T-helper 1 cell treated with Interleukin-12 subunit alpha and Interleukin-12 subunit beta and Interleukin-4 antibody, amounts not matched to agents 30 μg/mL and 1 μg/mL, for 36 hours (primary cell): Measurements from ENCODE around the gene F11.
"Not testable (repeated sequence)": the region's sequence is repeated elsewhere in the genome, so short reads cannot be mapped to it uniquely, and the experiment has no call there.

Source experiments
- H3K27ac Mint-ChIP-seq: one replicate; pipeline ENCODE4 v1.8.0; 2021; ENCODE audit warnings: mild to moderate bottlenecking, mixed read lengths
- H3K27me3 Mint-ChIP-seq: one replicate; pipeline ENCODE4 v1.8.0; 2021; ENCODE audit warnings: low read depth, mixed read lengths
- H3K36me3 Mint-ChIP-seq: one replicate; pipeline ENCODE4 v1.8.0; 2021; ENCODE audit warnings: low read depth, mixed read lengths
- H3K4me1 Mint-ChIP-seq: one replicate; pipeline ENCODE4 v1.8.0; 2021; ENCODE audit warnings: low read depth, mixed read lengths
- H3K4me3 Mint-ChIP-seq: one replicate; pipeline ENCODE4 v1.8.0; 2021; ENCODE audit warnings: mild to moderate bottlenecking, moderate library complexity, mixed read lengths
- H3K9me3 Mint-ChIP-seq: one replicate; pipeline ENCODE4 v1.8.0; 2021; ENCODE audit warnings: mixed read lengths

F11 gene

GRCh38 chr4:186266729-186267456, 904 bp downstream of the F11 start:
- no peak overlapping the region for H3K4me3 Mint-ChIP-seq
- H3K4me1 Mint-ChIP-seq: no peaks in the 10 kb centered on the region
- H3K36me3 Mint-ChIP-seq: no peaks in the 10 kb centered on the region
- no peak overlapping the region for H3K27ac Mint-ChIP-seq
- H3K27me3 Mint-ChIP-seq: peaks cover 10% of the 10 kb centered on the region
- no peaks in the 10 kb centered on the region for H3K9me3 Mint-ChIP-seq

GRCh38 chr4:186271081-186271678, 5.2 kb downstream of the F11 start:
- no peak overlapping the region for H3K27ac Mint-ChIP-seq

GRCh38 chr4:186272699-186273391, 6.9 kb downstream of the F11 start:
- no peaks in the 10 kb centered on the region for H3K9me3 Mint-ChIP-seq

More at GRCh38 chr4:186271081-186271678, 5.2 kb downstream of the F11 start:
- Mint-ChIP-seq H3K4me1 (no peaks in the 10 kb centered on the region), H3K4me3 (no peak overlapping the region), H3K36me3 (no peaks in the 10 kb centered on the region), H3K27me3 (peaks cover 10% of the 10 kb centered on the region), H3K9me3 (no peaks in the 10 kb centered on the region)

GRCh38 chr4:186273392-186273789, 7.4 kb downstream of the F11 start:
- H3K9me3 Mint-ChIP-seq, H3K27me3 Mint-ChIP-seq, H3K27ac Mint-ChIP-seq, H3K36me3 Mint-ChIP-seq, H3K4me3 Mint-ChIP-seq, H3K4me1 Mint-ChIP-seq: not testable (repeated sequence)

More at GRCh38 chr4:186272699-186273391, 6.9 kb downstream of the F11 start:
- H3K27me3 Mint-ChIP-seq: no peaks in the 10 kb centered on the region
- H3K4me3 Mint-ChIP-seq: no peak overlapping the region
- H3K36me3 Mint-ChIP-seq: no peaks in the 10 kb centered on the region
- H3K27ac Mint-ChIP-seq: no peak overlapping the region
- no peaks in the 10 kb centered on the region for H3K4me1 Mint-ChIP-seq

GRCh38 chr4:186283311-186283710, 17.3 kb downstream of the F11 start:
- no peak overlapping the region for H3K4me3 Mint-ChIP-seq
- no peaks in the 10 kb centered on the region for H3K4me1 Mint-ChIP-seq
- no peaks in the 10 kb centered on the region for H3K36me3 Mint-ChIP-seq
- no peaks in the 10 kb centered on the region for H3K9me3 Mint-ChIP-seq
- peaks cover 3% of the 10 kb centered on the region for H3K27me3 Mint-ChIP-seq
- no peak overlapping the region for H3K27ac Mint-ChIP-seq

GRCh38 chr4:186285147-186285546, 19.2 kb downstream of the F11 start:
- Mint-ChIP-seq H3K27ac (no peak overlapping the region), H3K4me1 (no peaks in the 10 kb centered on the region), H3K9me3 (no peaks in the 10 kb centered on the region), H3K36me3 (no peaks in the 10 kb centered on the region), H3K4me3 (no peak overlapping the region), H3K27me3 (no peaks in the 10 kb centered on the region)

- H3K36me3 Mint-ChIP-seq: no peaks in the 10 kb centered on the region
- H3K4me3 Mint-ChIP-seq: no peak overlapping the region
- H3K27ac Mint-ChIP-seq: no peak overlapping the region
- no peaks in the 10 kb centered on the region for H3K4me1 Mint-ChIP-seq
- H3K9me3 Mint-ChIP-seq: no peaks in the 10 kb centered on the region
- no peaks in the 10 kb centered on the region for H3K27me3 Mint-ChIP-seq
These were observed 20.6 kb downstream of the F11 start for GRCh38 chr4:186286581-186286980.

GRCh38 chr4:186291256-186291890, 25.4 kb downstream of the F11 start:
- Mint-ChIP-seq H3K4me1 (no peaks in the 10 kb centered on the region), H3K27ac (no peak overlapping the region), H3K27me3 (no peaks in the 10 kb centered on the region), H3K36me3 (no peaks in the 10 kb centered on the region), H3K9me3 (no peaks in the 10 kb centered on the region), H3K4me3 (no peak overlapping the region)

- no peak overlapping the region for H3K27ac Mint-ChIP-seq
- peaks cover 11% of the 10 kb centered on the region for H3K27me3 Mint-ChIP-seq
- no peaks in the 10 kb centered on the region for H3K36me3 Mint-ChIP-seq
- peaks cover 3% of the 10 kb centered on the region for H3K4me1 Mint-ChIP-seq
- no peak overlapping the region for H3K4me3 Mint-ChIP-seq
- no peaks in the 10 kb centered on the region for H3K9me3 Mint-ChIP-seq
These were observed 28.2 kb downstream of the F11 start for GRCh38 chr4:186294160-186294559.

GRCh38 chr4:186296481-186296880, 30.5 kb downstream of the F11 start:
- no peaks in the 10 kb centered on the region for H3K9me3 Mint-ChIP-seq
- no peak overlapping the region for H3K27ac Mint-ChIP-seq
- peaks cover 3% of the 10 kb centered on the region for H3K4me1 Mint-ChIP-seq
- no peaks in the 10 kb centered on the region for H3K36me3 Mint-ChIP-seq
- no peak overlapping the region for H3K4me3 Mint-ChIP-seq
- H3K27me3 Mint-ChIP-seq: peaks cover 20% of the 10 kb centered on the region

- H3K9me3 Mint-ChIP-seq: no peaks in the 10 kb centered on the region
- peaks cover 20% of the 10 kb centered on the region for H3K27me3 Mint-ChIP-seq
- H3K27ac Mint-ChIP-seq: no peak overlapping the region
These were observed 31.1 kb downstream of the F11 start for GRCh38 chr4:186297013-186297645.

GRCh38 chr4:186298031-186298647, 32.1 kb downstream of the F11 start:
- Mint-ChIP-seq H3K9me3 (no peaks in the 10 kb centered on the region), H3K36me3 (no peaks in the 10 kb centered on the region), H3K27me3 (peaks cover 20% of the 10 kb centered on the region), H3K27ac (no peak overlapping the region), H3K4me3 (no peak overlapping the region), H3K4me1 (peaks cover 3% of the 10 kb centered on the region)

More at GRCh38 chr4:186297013-186297645, 31.1 kb downstream of the F11 start:
- Mint-ChIP-seq H3K36me3 (no peaks in the 10 kb centered on the region), H3K4me3 (no peak overlapping the region), H3K4me1 (peaks cover 3% of the 10 kb centered on the region)

GRCh38 chr4:186299291-186299690, 33.3 kb downstream of the F11 start:
- Mint-ChIP-seq H3K4me1 (peaks cover 3% of the 10 kb centered on the region), H3K4me3 (no peak overlapping the region), H3K27me3 (peaks cover 20% of the 10 kb centered on the region), H3K9me3 (no peaks in the 10 kb centered on the region), H3K36me3 (no peaks in the 10 kb centered on the region), H3K27ac (no peak overlapping the region)
